ENCODE results near the gene OR9K2. TPM values are rescaled to one million over a fixed set of nuclear protein-coding genes. Genes with fewer than 3 reads are reported as not detected.

The OR9K2 gene, protein sequence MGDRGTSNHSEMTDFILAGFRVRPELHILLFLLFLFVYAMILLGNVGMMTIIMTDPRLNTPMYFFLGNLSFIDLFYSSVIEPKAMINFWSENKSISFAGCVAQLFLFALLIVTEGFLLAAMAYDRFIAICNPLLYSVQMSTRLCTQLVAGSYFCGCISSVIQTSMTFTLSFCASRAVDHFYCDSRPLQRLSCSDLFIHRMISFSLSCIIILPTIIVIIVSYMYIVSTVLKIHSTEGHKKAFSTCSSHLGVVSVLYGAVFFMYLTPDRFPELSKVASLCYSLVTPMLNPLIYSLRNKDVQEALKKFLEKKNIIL
- total RNA-seq: not detected in 2 replicates

GRCh38 chr12:55126106-55126505 lies at the start of gene OR9K2:
Gene OR9K2, plus strand, starts transcription at chr12:55126406. Its CDS starts 3,429 bp downstream, at chr12:55129835.

Other genes with a start within 250 kb of the OR9K2 start
- gene TESPA1, start 141.6 kb upstream of the OR9K2 start, total RNA-seq: not detected in 2 replicates
- not detected in 2 replicates for gene NEUROD4, start 106.4 kb upstream of the OR9K2 start, total RNA-seq
- gene OR10A7, start 94.6 kb downstream of the OR9K2 start, total RNA-seq: not detected in 2 replicates
- not detected in 2 replicates for gene OR6C74, start 118.2 kb downstream of the OR9K2 start, total RNA-seq
- not detected in 2 replicates for gene OR6C6, start 170.2 kb downstream of the OR9K2 start, total RNA-seq
- gene OR6C1, start 187.9 kb downstream of the OR9K2 start, total RNA-seq: not detected in 2 replicates
- gene OR6C3, start 204.3 kb downstream of the OR9K2 start, total RNA-seq: not detected in 2 replicates
- not detected in 2 replicates for gene OR6C75, start 236.6 kb downstream of the OR9K2 start, total RNA-seq